Heart left ventricle (tissue), 16 donors: ENCODE results near the gene VPS52. TPM values are rescaled to one million over a fixed set of nuclear protein-coding genes. Genes with fewer than 3 reads are reported as not detected.

Experiments used
- ATAC-seq, 4 donors: fragments of 200-7000 bp; cut with Tn5 transposase; one replicate each; pipeline ENCODE4 v1.9.1; 2020 to 2022; ENCODE audit warnings: moderate library complexity in 4 of 4, mild to moderate bottlenecking in 3 of 4, moderate number of reproducible peaks in 1 of 4
- DNase-seq, 5 donors: peaks; one replicate each; pipeline ENCODE4 v3.0.0-alpha.2; 2020
- H3K27ac ChIP-seq, 12 donors: fragments of 200-600 bp; sonication (generic) in 4 of 12; one replicate each; pipeline versions ENCODE4 v1.5.0 to v1.8.0; 2016 to 2022; ENCODE audit warnings: mild to moderate bottlenecking in 2 of 12
- H3K27me3 ChIP-seq, 9 donors: fragments of 200-600 bp; sonication (generic) in 2 of 9; one replicate each; pipeline versions ENCODE4 v1.5.1 to v1.8.0; 2016 to 2022; ENCODE audit warnings: mild to moderate bottlenecking in 3 of 9
- H3K36me3 ChIP-seq, 9 donors: fragments of 200-600 bp; sonication (generic) in 2 of 9; one replicate each; pipeline versions ENCODE4 v1.5.0 to v1.8.0; 2018 to 2022; ENCODE audit warnings: mild to moderate bottlenecking in 2 of 9
- H3K4me1 ChIP-seq, 12 donors: fragments of 200-600 bp; sonication (generic) in 4 of 12; one replicate each; pipeline versions ENCODE4 v1.5.0 to v1.8.0; 2016 to 2022; ENCODE audit warnings: mild to moderate bottlenecking in 3 of 12
- H3K4me3 ChIP-seq, 12 donors: fragments of 200-600 bp; sonication (generic) in 4 of 12; one replicate each; pipeline versions ENCODE4 v1.5.0 to v1.8.0; 2017 to 2022; ENCODE audit warnings: mild to moderate bottlenecking in 9 of 12, moderate library complexity in 4 of 12
- H3K9me3 ChIP-seq, 12 donors: fragments of 200-600 bp; sonication (generic) in 4 of 12; one replicate each; pipeline versions ENCODE4 v1.5.0 to v1.8.0; 2016 to 2022; ENCODE audit warnings: mild to moderate bottlenecking in 1 of 12
- POLR2A ChIP-seq, 2 donors: fragments of 450-650 bp; IDR thresholded peaks; one replicate each; pipeline ENCODE4 v1.6.1; 2017; ENCODE audit warnings: antibody characterized with exemption in 2 of 2, mild to moderate bottlenecking in 2 of 2, moderate library complexity in 2 of 2
- WGBS, 4 donors: extraction: QIAGEN DNeasy Blood & Tissue Kit in 2 of 4; methylation state at CpG; one replicate each; pipeline versions ENCODE4 v1.1.5 to v1.1.7; 2013 to 2018; 5-methylcytosine and 5-hydroxymethylcytosine counted together
- intact Hi-C, 10 donors: fragments of 100-400 bp; cut with DNase I; formaldehyde crosslinking; loops; one replicate each; pipeline versions ENCODE4 v1.11.1 to v1.14.2; 2022
- polyA plus RNA-seq, 2 donors: library from polyadenylated mRNA; stranded (reverse); fragments of 200-250 nt; gene quantifications; one replicate each; pipeline ENCODE4 v1.2.3, GENCODE V29; 2013
- total RNA-seq, 9 donors: library from RNA; depleted of rRNA in 2 of 9; stranded (reverse); fragments of >200 nt in 2 of 9; fragmentation: NEBNext Ultra II Directional in 3 of 9; extraction: Animal tissue kit (Norgen Biotek cat#: 25700) in 3 of 9; gene quantifications; one replicate each; pipeline versions ENCODE4 v1.1.0 to v1.2.4, GENCODE V29; 2016 to 2023
- TF ChIP-seq, protein P1 (sequence below), 12 donors: fragments of 200-600 bp; sonication (generic) in 4 of 12; IDR thresholded peaks; one replicate each; pipeline versions ENCODE4 v1.5.0 to v1.8.0; 2018 to 2022; ENCODE audit warnings: antibody characterized with exemption in 12 of 12, mild to moderate bottlenecking in 5 of 12
- donor health status: ischemic (EF 13 %, LVEDD 7.1; RV severe dilation, severe dysfunction).
- donor health status: healthy with polysubstance abuse.
- donor health status: DM: no; HTN: yes; CAD: no.
- donor health status: DM: no; HTN: no; CAD: no.
- donor health status: ischemic (EF 25% LVEDD 6.9; RV normal size, moderate dysfunction).
- donor health status: ischemic (EF 25% LVEDD 5.7; RV mildly dilated, moderate dysfunction).
- donor health status: healthy.
- donor health status: DM: yes; HTN: yes; CAD: no.
- donor health status: ischemic (EF 35%, LVEDD 5.7; RV mildly dilated, moderate dysfunction).
- donor health status: nonischemic (EF 11% LVEDD 7.7; RV severe dilation, severe dysfunction).
- donor health status: DM: yes; HTN: yes; CAD: no.
- donor health status: PGD.
- donor health status: ischemic (EF 29% LVEDD 5.4; RV normal size, mild dysfunction).
- donor health status: nonischemic (EF 23%, LVEDD 6.1; RV moderate dilation, normal function).

The VPS52 gene
- total and polyA plus RNA-seq, 11 donors: 25.1 to 47.0 (median 33.0) TPM

DNA sequence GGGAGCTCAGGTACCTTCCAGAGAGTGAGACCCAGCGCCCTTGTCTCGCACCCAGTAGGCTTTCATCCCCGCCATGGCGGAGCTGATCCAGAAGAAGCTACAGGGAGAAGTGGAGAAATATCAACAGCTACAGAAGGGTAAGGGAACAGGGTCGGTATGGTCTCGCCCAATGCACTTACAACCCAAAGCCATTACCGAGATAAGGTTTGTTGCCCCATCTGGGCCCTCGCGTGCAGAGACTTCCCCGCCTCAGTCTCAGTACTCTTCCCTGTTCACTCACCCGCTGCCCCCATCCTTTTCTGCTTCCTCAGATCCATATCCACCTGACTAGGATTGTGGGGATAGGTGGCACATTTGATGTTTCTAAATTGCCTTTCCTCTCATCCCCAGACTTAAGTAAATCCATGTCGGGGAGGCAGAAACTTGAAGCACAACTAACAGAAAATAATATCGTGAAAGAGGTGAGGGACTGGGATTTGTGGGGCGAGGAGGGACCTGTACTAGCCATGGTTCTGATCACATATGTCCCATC lies 18.2 kb upstream of the VPS52 start:
- Histone ChIP-seq H3K36me3 (peaks cover 0 to 77% (median 64%) of the 10 kb centered on the region in 9 donors), H3K27me3 (no peaks in the 10 kb centered on the region), H3K27ac (peak overlapping the region; percentile 49 to 89 (median 81)), H3K9me3 (no peaks in the 10 kb centered on the region), H3K4me1 (peaks cover 0 to 25% (median 18%) of the 10 kb centered on the region in 12 donors), H3K4me3 (peak overlapping the region; percentile 60 to 90 (median 73))
- peak in 1 of 4 donors; percentile 10 for ATAC-seq
- intact Hi-C loops: loop anchor here in 3 of 10 donors (1.0 to 2.0 kb wide), 2 partner anchors 9 to 17 kb away; partner anchors contain the start of gene RPS18 (in 1 of the 3)
- TF ChIP-seq, protein P1, sequence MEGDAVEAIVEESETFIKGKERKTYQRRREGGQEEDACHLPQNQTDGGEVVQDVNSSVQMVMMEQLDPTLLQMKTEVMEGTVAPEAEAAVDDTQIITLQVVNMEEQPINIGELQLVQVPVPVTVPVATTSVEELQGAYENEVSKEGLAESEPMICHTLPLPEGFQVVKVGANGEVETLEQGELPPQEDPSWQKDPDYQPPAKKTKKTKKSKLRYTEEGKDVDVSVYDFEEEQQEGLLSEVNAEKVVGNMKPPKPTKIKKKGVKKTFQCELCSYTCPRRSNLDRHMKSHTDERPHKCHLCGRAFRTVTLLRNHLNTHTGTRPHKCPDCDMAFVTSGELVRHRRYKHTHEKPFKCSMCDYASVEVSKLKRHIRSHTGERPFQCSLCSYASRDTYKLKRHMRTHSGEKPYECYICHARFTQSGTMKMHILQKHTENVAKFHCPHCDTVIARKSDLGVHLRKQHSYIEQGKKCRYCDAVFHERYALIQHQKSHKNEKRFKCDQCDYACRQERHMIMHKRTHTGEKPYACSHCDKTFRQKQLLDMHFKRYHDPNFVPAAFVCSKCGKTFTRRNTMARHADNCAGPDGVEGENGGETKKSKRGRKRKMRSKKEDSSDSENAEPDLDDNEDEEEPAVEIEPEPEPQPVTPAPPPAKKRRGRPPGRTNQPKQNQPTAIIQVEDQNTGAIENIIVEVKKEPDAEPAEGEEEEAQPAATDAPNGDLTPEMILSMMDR (IDR thresholded peaks at IDR 0.05): no peak
- TF ChIP-seq POLR2A (IDR thresholded peaks at IDR 0.05): no peak
- 2 to 5% (median 4%) methylated on average over 13 to 14 of the region's 14 CpGs for WGBS, 4 donors
- no peak for DNase-seq

DNA sequence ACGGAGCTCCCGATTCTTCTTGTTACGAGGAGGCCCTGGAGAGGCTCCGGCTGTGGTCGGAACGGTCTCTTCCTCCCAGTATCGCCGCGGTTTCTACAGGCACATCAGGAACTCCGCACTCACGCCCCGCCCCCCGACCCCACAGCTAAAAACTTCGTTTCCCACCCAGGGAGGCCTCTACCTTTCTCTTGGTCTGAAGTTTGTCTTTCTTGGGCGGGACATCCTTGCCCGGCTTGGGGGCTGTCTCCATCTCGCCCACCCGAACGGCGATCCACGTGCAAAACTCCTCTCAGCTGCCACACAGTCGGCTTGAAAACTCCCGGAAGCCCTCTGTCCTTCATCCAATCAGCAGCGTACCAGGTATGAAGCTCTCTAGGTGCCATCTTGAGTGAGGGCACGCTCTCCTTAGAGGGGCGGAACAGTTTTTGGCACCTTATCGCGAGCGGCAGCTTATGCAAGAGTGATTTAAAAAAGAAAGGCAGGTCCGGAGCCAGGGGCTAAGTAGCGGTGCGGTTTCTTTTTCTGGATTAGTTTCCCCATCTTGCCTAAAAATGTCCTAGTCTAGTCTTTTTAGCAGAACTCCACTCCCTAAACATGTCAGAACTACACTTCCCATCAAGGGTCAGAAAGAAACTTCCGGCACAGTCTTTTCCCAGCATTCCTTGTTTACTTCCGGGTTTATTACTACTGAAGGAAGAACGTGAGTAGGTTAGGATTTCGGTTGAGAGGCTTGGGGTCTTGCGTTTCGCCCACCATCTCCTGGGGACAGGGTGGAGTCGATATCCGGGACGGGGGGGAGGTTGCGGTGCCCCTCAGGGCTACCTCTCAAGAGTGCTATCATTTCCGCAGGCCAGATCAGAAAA lies 17.5 kb upstream of the VPS52 start, which contains the start of the genes PFDN6 and WDR46:
PFDN6 (plus strand) TSS at position 681 of the 863 bp plus-strand sequence. CDS start 256 bp downstream, outside the sequence.
WDR46 (minus strand) TSS at position 319 of the 863 bp plus-strand sequence; CDS start at position 250, 69 bp downstream.
- peak within 1 kb of the TSS; percentile 49 to 89 (median 81) for H3K27ac ChIP-seq
- WGBS, 4 donors: 0 to 1% (median 0%) methylated on average over 42 to 43 of the region's 43 CpGs
- TF ChIP-seq, protein P1 (IDR thresholded peaks at IDR 0.05): no peak
- peak in 1 of 2 donors; percentile 32 for TF ChIP-seq POLR2A (IDR thresholded peaks at IDR 0.05)
- H3K9me3 ChIP-seq: no peaks in the 10 kb centered on the region
- DNase-seq (peak; percentile 74 to 87 (median 86)), ATAC-seq (peak; percentile 92 to 98 (median 95))
- H3K36me3 ChIP-seq: peaks cover 0 to 77% (median 64%) of the 10 kb centered on the region in 9 donors
- intact Hi-C loops: loop anchor here in 3 of 10 donors (1.0 to 2.0 kb wide), 2 partner anchors 10 to 16 kb away; partner anchors contain the start of gene RPS18 (in 1 of the 3)
- peak within 1 kb of the TSS; percentile 60 to 90 (median 73) for H3K4me3 ChIP-seq
- H3K27me3 ChIP-seq: no peaks in the 10 kb centered on the region
- H3K4me1 ChIP-seq: peaks cover 0 to 25% (median 18%) of the 10 kb centered on the region in 12 donors

DNA sequence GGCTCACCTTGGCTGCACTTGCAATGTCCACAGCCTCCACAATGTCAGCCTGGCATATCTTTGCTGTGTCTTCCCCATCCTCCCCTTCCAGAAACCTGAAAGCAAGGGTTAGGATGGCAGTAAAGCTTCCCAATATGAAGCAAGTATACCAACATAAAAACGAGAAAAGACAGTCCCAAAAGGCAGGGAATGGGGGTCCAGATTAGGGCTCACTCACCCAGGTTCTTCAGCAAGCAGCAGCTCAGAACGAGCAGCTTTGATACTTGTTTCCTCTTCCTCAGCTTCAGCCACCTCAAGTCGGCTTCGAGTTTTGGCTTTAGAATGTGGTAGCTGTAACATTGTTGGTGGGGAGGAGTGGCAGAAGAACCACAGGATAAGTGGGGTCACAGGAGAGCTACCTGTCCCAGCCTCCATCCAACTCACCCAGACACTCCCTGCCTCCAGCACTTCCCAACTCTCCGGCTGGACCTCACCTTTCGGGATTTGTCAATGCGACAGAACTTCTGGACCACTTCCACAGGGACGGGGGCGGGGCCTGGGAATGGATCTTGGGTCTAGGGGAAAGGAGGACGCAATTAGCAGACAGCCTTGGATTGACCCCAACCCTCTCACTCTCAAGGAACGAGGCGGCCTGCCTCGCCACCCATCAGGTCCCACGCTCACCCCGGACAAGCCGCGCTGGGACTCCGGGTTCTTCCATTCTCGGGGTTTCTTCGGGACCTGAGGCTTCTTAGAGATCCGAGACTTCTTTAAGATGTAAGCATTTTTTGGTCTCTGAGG lies 16.7 kb upstream of the VPS52 start:
- ATAC-seq: no peak
- TF ChIP-seq, protein P1 (IDR thresholded peaks at IDR 0.05): no peak
- intact Hi-C loops: loop anchor here in 1 of 10 donors (2.0 kb wide), 1 partner anchor 16 kb away; the partner anchor contains the start of gene RPS18

More for the DNA sequence above, 16.7 kb upstream of the VPS52 start:
- H3K4me3 ChIP-seq: peak overlapping the region; percentile 60 to 90 (median 73)
- no peak for DNase-seq
- 13 to 19% (median 13%) methylated on average over 17 to 21 of the region's 21 CpGs for WGBS, 4 donors
- H3K9me3 ChIP-seq: no peaks in the 10 kb centered on the region
- H3K36me3 ChIP-seq: peaks cover 0 to 77% (median 64%) of the 10 kb centered on the region in 9 donors
- peak overlapping the region in 11 of 12 donors; percentile 48 to 89 (median 81) for H3K27ac ChIP-seq
- no peaks in the 10 kb centered on the region for H3K27me3 ChIP-seq
- H3K4me1 ChIP-seq: peaks cover 0 to 25% (median 18%) of the 10 kb centered on the region in 12 donors
